ENCODE data around the gene CACNA1E.

GRCh38 chr1:181704546-181704945 lies 221.2 kb downstream of the CACNA1E start:
- TF ChIP-seq POLR2A (IDR thresholded peaks at IDR 0.05) (no peak), CTCF (IDR thresholded peaks at IDR 0.05) (no peak)
